ENCODE data around the gene GCNA. TPM values are rescaled to one million over a fixed set of nuclear protein-coding genes. Genes with fewer than 3 reads are reported as not detected.
A peak's percentile ranks its signal among the peaks of the same experiment; 100 is the strongest.
"Not testable (repeated sequence)": the region's sequence is repeated elsewhere in the genome, so short reads cannot be mapped to it uniquely, and the experiment has no call there.

GCNA gene
- total RNA-seq, 2 experiments from 2014 or later: 6.5 to 6.6 TPM

DNA sequence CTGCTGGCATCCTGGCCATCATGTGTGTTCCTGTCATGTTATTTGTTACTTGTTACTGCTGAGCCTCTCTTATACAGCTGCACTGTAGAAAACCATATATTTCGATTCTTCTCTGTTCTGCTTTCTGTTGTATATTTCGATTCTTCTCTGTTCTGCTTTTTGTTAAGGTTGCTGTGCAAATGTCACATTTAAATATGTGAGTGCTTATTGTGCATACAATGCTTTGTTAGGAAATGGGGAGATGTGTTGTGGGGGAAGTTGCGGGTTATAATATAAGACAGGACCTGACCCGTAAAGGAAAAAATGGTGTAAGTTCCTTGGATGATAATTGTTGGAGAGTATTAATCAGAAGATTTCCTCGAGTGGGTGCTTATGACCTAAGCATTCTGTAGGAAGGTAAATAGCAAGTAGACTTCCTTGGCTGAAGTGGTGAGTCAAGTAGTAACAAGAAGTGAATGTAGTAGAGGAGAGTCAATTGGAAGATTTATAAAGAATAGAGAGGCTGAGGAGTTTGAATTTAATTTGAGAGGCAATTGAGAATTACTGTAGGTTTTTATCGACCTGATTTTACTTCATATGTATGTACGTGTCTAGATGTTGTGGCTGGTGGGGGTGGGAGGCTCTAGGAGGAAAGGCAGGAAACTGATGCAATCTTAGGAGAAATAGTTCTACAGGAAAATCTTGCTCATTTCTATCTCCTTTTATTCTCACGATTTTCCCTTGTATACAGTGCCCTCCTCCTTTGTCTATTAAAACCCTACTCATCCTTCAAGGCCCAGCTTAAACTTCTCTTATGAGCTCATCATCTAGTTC is 36.8 kb upstream of the GCNA start:
- no peaks in the 10 kb centered on the region for H3K27me3 Mint-ChIP-seq (ENCODE audit: low read depth)
- H3K36me3 Mint-ChIP-seq (ENCODE audit: low read depth): peaks cover 78% of the 10 kb centered on the region
- H3K4me1 Mint-ChIP-seq (ENCODE audit: low read depth): peaks cover 62% of the 10 kb centered on the region
- ChIA-PET POLR2A (interaction anchor here (6.5 kb wide), 1 partner anchor 8 kb away, joined by 86 read pairs; the partner anchor contains the start of gene OGT), CTCF (no interaction called here)
- DNase-seq (no peak), ATAC-seq (peak; percentile 33)
- peak overlapping the region; percentile 72 for H3K4me3 Mint-ChIP-seq
- peak overlapping the region; percentile 78 for H3K27ac Mint-ChIP-seq
- no peaks in the 10 kb centered on the region for H3K9me3 Mint-ChIP-seq (ENCODE audit: insufficient read depth)

DNA sequence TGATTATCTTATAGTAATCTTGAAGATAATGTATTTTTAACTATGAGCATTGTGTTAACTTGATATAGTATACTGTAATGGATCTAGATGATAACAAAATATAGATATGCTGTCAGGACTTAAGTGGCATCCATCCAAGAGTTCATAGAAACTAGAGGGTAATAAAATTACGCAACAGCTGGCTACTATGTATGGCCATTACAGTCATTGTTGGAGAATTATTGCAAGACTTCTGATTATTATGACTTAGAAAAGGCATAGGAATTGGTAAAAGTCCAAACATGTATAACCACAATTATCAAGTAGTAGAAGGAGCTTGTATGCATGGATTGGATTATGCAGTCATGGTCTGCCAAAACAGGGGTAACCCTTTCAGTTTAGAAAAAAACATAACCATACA is 35.8 kb upstream of the GCNA start:
- H3K27me3 Mint-ChIP-seq (ENCODE audit: low read depth): no peaks in the 10 kb centered on the region
- H3K9me3 Mint-ChIP-seq (ENCODE audit: insufficient read depth): no peaks in the 10 kb centered on the region
- peaks cover 80% of the 10 kb centered on the region for H3K36me3 Mint-ChIP-seq (ENCODE audit: low read depth)
- ChIA-PET CTCF (interaction anchor here (0.8 kb wide), 1 partner anchor 110 kb away, joined by 3 read pairs; no protein-coding TSS in a partner anchor), POLR2A (interaction anchor here (6.5 kb wide), 1 partner anchor 9 kb away, joined by 86 read pairs; the partner anchor contains the start of gene OGT)
- DNase-seq (no peak), ATAC-seq (no peak)
- H3K4me3 Mint-ChIP-seq: peak overlapping the region; percentile 72
- peak overlapping the region; percentile 78 for H3K27ac Mint-ChIP-seq
- peaks cover 60% of the 10 kb centered on the region for H3K4me1 Mint-ChIP-seq (ENCODE audit: low read depth)

DNA sequence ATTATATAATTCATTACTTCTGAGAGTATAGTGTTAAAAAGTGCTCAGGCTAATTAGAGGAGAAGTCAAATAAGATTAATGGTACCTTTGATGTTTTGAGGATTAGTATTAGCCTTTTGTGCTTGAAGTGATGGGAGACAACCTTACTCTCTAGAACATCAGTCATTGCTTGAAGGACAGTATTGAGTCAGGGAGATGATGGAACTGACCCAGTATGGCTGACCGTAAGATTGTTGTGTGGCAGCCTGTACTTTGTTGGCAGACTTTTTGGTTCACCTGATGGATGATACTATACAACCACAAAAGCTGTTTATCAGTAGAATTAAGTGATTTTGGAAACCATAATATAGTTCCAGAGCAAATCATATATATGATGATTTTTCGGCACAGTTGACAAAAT is 35.4 kb upstream of the GCNA start:
- peak overlapping the region; percentile 72 for H3K4me3 Mint-ChIP-seq
- peaks cover 58% of the 10 kb centered on the region for H3K4me1 Mint-ChIP-seq (ENCODE audit: low read depth)
- H3K27me3 Mint-ChIP-seq (ENCODE audit: low read depth): no peaks in the 10 kb centered on the region
- POLR2A ChIA-PET: interaction anchor here (6.5 kb wide), 1 partner anchor 9 kb away, joined by 86 read pairs; the partner anchor contains the start of gene OGT
- no peak for DNase-seq
- H3K36me3 Mint-ChIP-seq (ENCODE audit: low read depth): peaks cover 79% of the 10 kb centered on the region
- no peak for ATAC-seq
- CTCF ChIA-PET: no interaction called here
- H3K9me3 Mint-ChIP-seq (ENCODE audit: insufficient read depth): no peaks in the 10 kb centered on the region
- peak overlapping the region; percentile 52 for H3K27ac Mint-ChIP-seq

DNA sequence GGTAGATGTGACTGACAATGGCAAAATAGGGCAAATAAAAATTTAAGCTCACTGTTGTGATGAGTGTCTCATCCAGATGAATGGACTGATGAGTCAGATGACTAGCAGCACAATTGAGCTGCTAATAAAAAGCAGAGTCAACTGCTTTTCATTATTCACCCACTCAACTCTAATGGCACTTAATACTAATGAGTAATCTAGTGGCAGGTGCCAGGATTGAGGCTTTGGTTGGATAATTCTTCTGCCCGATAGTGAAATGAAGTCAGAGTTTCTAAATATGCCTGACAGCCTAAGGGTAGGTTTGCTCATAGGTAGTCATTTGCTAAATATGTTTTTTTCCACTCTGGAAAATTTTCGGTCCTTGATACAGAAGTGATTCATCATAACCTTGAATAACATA is 34.9 kb upstream of the GCNA start:
- H3K4me3 Mint-ChIP-seq: peak overlapping the region; percentile 15
- H3K27me3 Mint-ChIP-seq (ENCODE audit: low read depth): no peaks in the 10 kb centered on the region
- H3K9me3 Mint-ChIP-seq (ENCODE audit: insufficient read depth): no peaks in the 10 kb centered on the region
- POLR2A ChIA-PET: interaction anchor here (0.5 to 6.5 kb wide), 2 partner anchors 10 to 449 kb away, joined by 5 to 86 read pairs; partner anchors contain the start of gene OGT
- peak overlapping the region; percentile 80 for H3K27ac Mint-ChIP-seq
- H3K36me3 Mint-ChIP-seq (ENCODE audit: low read depth): peaks cover 81% of the 10 kb centered on the region
- no peak for DNase-seq
- CTCF ChIA-PET: no interaction called here
- no peak for ATAC-seq
- H3K4me1 Mint-ChIP-seq (ENCODE audit: low read depth): peaks cover 59% of the 10 kb centered on the region

DNA sequence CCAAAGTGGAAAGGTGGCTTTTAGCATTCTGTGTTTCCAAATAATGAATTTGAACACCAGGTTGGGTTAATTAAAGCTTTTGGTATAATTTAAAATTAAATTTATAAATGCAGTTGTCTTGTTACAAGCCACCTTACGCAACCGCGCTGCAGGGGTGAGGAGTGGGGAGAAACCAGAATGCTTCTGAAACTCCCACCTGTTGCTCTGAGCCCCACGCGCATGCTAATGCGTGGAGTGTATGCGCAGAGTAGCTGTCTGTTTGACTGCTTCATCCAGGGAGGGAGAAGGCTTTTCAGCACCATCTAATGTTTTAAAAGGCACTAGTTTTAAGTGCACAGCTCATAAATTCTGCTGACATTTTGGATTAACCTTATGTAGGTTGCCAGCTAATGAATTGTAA is 32.9 kb upstream of the GCNA start:
- DNase-seq: no peak
- Mint-ChIP-seq H3K36me3 (ENCODE audit: low read depth) (peaks cover 73% of the 10 kb centered on the region), H3K27ac (no peak overlapping the region), H3K4me1 (ENCODE audit: low read depth) (peaks cover 52% of the 10 kb centered on the region), H3K27me3 (ENCODE audit: low read depth) (no peaks in the 10 kb centered on the region), H3K4me3 (no peak overlapping the region), H3K9me3 (ENCODE audit: insufficient read depth) (no peaks in the 10 kb centered on the region)
- ChIA-PET POLR2A (interaction anchor here (1.3 to 6.5 kb wide), 2 partner anchors 12 to 72 kb away, joined by 4 to 86 read pairs; partner anchors contain the start of genes CXCR3 and OGT), CTCF (interaction anchor here (0.9 to 1.0 kb wide), 2 partner anchors 31 to 36 kb away, joined by 3 read pairs; no protein-coding TSS in a partner anchor)
- no peak for ATAC-seq

DNA sequence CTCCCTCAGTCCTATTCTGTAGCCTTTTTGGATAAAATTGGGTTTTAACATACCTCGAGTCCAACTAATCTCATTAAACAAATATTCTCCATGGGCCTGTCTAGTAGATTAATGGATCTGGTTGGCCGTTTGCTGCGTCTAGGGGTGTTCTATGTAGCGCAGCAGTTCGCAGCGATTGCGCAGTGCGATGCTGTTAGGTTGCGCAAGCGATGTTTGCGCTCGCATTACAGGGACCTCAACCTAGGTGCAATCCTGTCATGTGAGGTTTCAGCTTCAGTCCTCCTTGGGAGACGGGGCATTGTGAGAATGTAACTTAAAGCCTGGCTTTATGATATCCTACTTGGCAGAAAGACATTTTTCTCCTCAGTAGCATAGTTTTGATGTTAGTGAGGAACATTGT is 31.4 kb upstream of the GCNA start:
- CTCF ChIA-PET: no interaction called here
- Mint-ChIP-seq H3K4me1 (ENCODE audit: low read depth) (peaks cover 46% of the 10 kb centered on the region), H3K27ac (no peak overlapping the region)

DNA sequence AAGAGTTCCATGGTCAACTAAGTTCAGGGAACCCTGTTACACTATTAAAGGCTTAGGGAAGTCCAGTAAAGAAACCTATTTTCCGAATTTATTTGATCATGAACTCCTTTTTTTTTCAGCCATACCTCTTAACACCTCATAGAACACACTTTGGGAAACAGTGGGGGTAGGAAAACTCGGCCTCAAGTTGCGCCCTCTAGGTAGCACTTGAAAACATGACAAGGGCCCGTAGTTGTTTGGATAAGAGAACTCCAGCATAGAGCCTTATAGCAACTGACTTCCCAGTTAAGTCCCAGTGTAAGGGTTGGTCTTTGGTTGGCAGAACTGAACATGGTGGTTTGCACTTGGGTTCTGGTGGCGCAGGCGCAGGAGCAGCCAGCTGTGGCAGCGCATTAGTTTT is 30.9 kb upstream of the GCNA start:
- H3K4me3 Mint-ChIP-seq: no peak overlapping the region
- peaks cover 42% of the 10 kb centered on the region for H3K4me1 Mint-ChIP-seq (ENCODE audit: low read depth)
- ATAC-seq (no peak), DNase-seq (no peak)
- POLR2A ChIA-PET: no interaction called here
- no peak overlapping the region for H3K27ac Mint-ChIP-seq
- no peaks in the 10 kb centered on the region for H3K9me3 Mint-ChIP-seq (ENCODE audit: insufficient read depth)
- no peaks in the 10 kb centered on the region for H3K27me3 Mint-ChIP-seq (ENCODE audit: low read depth)
- CTCF ChIA-PET: no interaction called here
- H3K36me3 Mint-ChIP-seq (ENCODE audit: low read depth): peaks cover 63% of the 10 kb centered on the region

More for the DNA sequence above, 31.4 kb upstream of the GCNA start:
- DNase-seq (no peak), ATAC-seq (no peak)
- H3K36me3 Mint-ChIP-seq (ENCODE audit: low read depth): peaks cover 68% of the 10 kb centered on the region
- no peak overlapping the region for H3K4me3 Mint-ChIP-seq
- POLR2A ChIA-PET: interaction anchor here (6.5 kb wide), 1 partner anchor 13 kb away, joined by 86 read pairs; the partner anchor contains the start of gene OGT
- no peaks in the 10 kb centered on the region for H3K27me3 Mint-ChIP-seq (ENCODE audit: low read depth)
- H3K9me3 Mint-ChIP-seq (ENCODE audit: insufficient read depth): no peaks in the 10 kb centered on the region

DNA sequence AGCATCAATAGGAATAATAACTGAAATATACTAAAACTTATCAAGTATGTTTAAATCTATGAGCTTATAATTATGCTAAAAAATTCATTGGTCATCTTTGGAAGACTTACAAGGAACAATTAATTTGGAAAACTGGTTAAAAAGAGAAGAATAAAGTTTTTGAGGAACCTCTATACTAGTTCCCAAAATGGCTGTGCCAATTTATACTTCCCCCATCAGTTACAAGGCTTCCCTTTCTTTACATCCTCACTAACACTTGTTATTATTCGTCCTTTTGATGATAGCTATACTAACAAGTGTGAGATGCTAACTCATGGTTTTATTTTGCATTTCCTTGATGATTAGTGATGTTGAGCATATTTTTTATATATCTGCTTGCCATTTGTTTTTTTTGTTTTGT is 28.3 kb upstream of the GCNA start:
- no peak for DNase-seq
- Mint-ChIP-seq H3K4me3 (no peak overlapping the region), H3K36me3 (ENCODE audit: low read depth) (peaks cover 56% of the 10 kb centered on the region), H3K27ac (no peak overlapping the region), H3K9me3 (ENCODE audit: insufficient read depth) (no peaks in the 10 kb centered on the region), H3K4me1 (ENCODE audit: low read depth) (peaks cover 21% of the 10 kb centered on the region), H3K27me3 (ENCODE audit: low read depth) (no peaks in the 10 kb centered on the region)
- ChIA-PET CTCF (interaction anchor here (1.5 to 1.6 kb wide), 3 partner anchors 57 to 102 kb away, joined by 3 to 5 read pairs (median 4); no protein-coding TSS in a partner anchor), POLR2A (interaction anchor here (1.7 to 3.8 kb wide), 2 partner anchors 15 to 18 kb away, joined by 6 to 23 read pairs; partner anchors contain the start of gene OGT)
- no peak for ATAC-seq

DNA sequence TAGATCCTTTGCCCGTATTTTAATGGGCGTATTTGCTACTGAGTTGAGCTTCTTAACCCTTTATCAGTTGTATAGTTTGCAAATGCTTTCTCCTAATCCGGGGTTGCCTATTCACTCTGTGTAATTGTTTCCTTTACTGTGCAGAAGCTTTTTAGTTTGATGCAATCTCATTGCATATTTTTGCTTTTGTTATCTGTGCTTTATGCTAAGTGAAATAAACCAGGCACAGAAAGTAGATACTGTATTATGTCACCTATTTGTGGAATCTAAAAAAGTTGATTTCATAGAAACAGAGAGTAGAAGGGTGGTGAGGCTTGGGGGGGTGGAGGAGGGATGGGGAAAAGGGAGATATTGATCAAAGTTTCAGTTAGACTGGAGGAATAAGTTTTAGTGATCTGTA is 27.7 kb upstream of the GCNA start:
- no peaks in the 10 kb centered on the region for H3K27me3 Mint-ChIP-seq (ENCODE audit: low read depth)
- DNase-seq: no peak
- H3K4me1 Mint-ChIP-seq (ENCODE audit: low read depth): peaks cover 22% of the 10 kb centered on the region
- no peak overlapping the region for H3K4me3 Mint-ChIP-seq
- no peak for ATAC-seq
- peak overlapping the region; percentile 49 for H3K27ac Mint-ChIP-seq
- peaks cover 57% of the 10 kb centered on the region for H3K36me3 Mint-ChIP-seq (ENCODE audit: low read depth)
- ChIA-PET POLR2A (interaction anchor here (1.7 to 3.8 kb wide), 2 partner anchors 16 to 18 kb away, joined by 6 to 23 read pairs; partner anchors contain the start of gene OGT), CTCF (interaction anchor here (1.3 to 1.6 kb wide), 3 partner anchors 13 to 102 kb away, joined by 4 to 5 read pairs (median 4); no protein-coding TSS in a partner anchor)
- H3K9me3 Mint-ChIP-seq (ENCODE audit: insufficient read depth): no peaks in the 10 kb centered on the region

DNA sequence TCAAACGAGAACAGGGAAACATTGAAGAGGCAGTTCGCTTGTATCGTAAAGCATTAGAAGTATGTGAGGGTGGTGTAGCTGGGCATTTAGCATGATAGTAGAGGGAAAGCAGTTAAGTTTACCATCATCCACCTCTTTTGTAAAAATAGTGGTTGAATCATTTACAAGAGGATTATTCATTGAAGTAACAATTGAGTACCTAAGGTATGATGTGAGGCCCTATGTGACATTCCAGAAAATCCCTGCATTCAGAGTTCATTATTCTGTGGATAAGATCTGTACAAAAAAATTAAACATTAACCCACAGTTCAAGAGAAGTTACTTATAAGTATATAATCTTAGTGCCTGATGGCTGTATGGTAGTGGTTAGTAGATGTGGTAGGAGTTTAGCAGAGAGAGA is 22.2 kb upstream of the GCNA start:
- Mint-ChIP-seq H3K9me3 (ENCODE audit: insufficient read depth) (no peaks in the 10 kb centered on the region), H3K27ac (peak overlapping the region; percentile 53), H3K36me3 (ENCODE audit: low read depth) (peaks cover 48% of the 10 kb centered on the region), H3K4me1 (ENCODE audit: low read depth) (peaks cover 2% of the 10 kb centered on the region), H3K27me3 (ENCODE audit: low read depth) (no peaks in the 10 kb centered on the region), H3K4me3 (no peak overlapping the region)
- CTCF ChIA-PET: interaction anchor here (1.5 kb wide), 1 partner anchor 7 kb away, joined by 7 read pairs; no protein-coding TSS in a partner anchor
- POLR2A ChIA-PET: no interaction called here
- DNase-seq (no peak), ATAC-seq (no peak)

DNA sequence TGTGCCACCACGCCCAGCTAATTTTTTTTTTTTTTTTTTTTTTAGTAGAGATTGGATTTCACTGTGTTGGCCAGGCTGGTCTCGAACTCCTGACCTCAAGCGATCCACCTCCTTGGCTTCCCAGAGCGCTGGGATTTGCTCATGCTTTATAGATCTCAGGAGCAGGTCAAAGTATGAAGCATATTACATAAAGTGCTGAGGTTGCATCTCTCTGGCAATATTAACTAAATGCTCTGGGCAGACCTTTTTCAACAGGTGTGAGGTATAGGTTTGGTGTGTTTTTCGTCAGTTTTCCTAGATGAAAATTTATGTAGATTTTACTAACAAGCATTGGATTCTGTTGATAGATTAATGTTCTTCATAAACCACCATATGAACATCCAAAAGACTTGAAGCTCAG is 19.3 kb upstream of the GCNA start:
- ATAC-seq (no peak), DNase-seq (no peak)
- peaks cover 2% of the 10 kb centered on the region for H3K4me1 Mint-ChIP-seq (ENCODE audit: low read depth)
- H3K9me3 Mint-ChIP-seq (ENCODE audit: insufficient read depth): no peaks in the 10 kb centered on the region
- no peak overlapping the region for H3K4me3 Mint-ChIP-seq
- ChIA-PET CTCF (no interaction called here), POLR2A (no interaction called here)
- H3K36me3 Mint-ChIP-seq (ENCODE audit: low read depth): peaks cover 62% of the 10 kb centered on the region
- no peak overlapping the region for H3K27ac Mint-ChIP-seq
- no peaks in the 10 kb centered on the region for H3K27me3 Mint-ChIP-seq (ENCODE audit: low read depth)

DNA sequence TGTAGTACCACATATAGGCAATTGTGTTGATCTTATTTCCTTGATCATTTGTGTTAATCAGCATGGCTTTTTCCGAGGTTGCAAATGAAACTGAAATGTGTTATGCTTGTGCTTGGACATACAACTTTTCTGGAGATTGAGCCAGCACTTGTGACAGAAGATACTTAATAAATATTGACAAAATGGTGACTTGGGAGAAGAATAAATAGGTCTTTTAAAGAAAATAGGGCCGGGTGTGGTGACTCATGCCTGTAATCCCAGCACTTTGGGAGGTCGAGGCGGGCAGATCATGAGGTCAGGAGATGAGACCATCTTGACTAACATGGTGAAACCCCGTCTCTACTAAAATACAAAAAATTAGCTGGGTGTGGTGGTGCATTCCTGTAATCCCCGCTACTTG is 18.5 kb upstream of the GCNA start:
- DNase-seq; H3K9me3 Mint-ChIP-seq (ENCODE audit: insufficient read depth); POLR2A ChIA-PET; H3K4me1 Mint-ChIP-seq (ENCODE audit: low read depth); H3K4me3 Mint-ChIP-seq; H3K27me3 Mint-ChIP-seq (ENCODE audit: low read depth); ATAC-seq; CTCF ChIA-PET; H3K27ac Mint-ChIP-seq: not testable (repeated sequence)
- peaks cover 61% of the 10 kb centered on the region for H3K36me3 Mint-ChIP-seq (ENCODE audit: low read depth)

Data from activated CD8-positive, alpha-beta T cell treated with anti-CD3 and anti-CD28 coated beads, Interleukin-2, amount 10 ng/mL, durations not matched to agents 7 days and 5 days (primary cell).